Measurements from ENCODE around the gene DEUP1.

- TF ChIP-seq CTCF (IDR thresholded peaks at IDR 0.05; ENCODE audit: insufficient read depth, low read depth, low read length) (no peak), EZH2 (IDR thresholded peaks at IDR 0.05; ENCODE audit: insufficient read depth, low read length) (no peak)
Observed at GRCh38 chr11:93323747-93324146, 6.8 kb upstream of the DEUP1 start.
